Suprapubic skin (tissue), 3 donors: ENCODE data around the gene IL19.

Experiments
- POLR2A ChIP-seq, 2 donors: fragments of 450-650 bp; IDR thresholded peaks; one replicate each; pipeline ENCODE4 v1.6.1; 2017; ENCODE audit warnings: antibody characterized with exemption in 2 of 2, mild to moderate bottlenecking in 2 of 2, moderate library complexity in 2 of 2
- TF ChIP-seq, protein P1 (sequence below), 2 donors: fragments of 200-600 bp in 1 of 2; fragments of 450-650 bp in 1 of 2; sonication (generic) in 1 of 2; IDR thresholded peaks; one replicate each; pipeline ENCODE4 v1.5.1; 2016 to 2019; ENCODE audit warnings: antibody characterized with exemption in 2 of 2, mild to moderate bottlenecking in 1 of 2, moderate library complexity in 1 of 2

DNA sequence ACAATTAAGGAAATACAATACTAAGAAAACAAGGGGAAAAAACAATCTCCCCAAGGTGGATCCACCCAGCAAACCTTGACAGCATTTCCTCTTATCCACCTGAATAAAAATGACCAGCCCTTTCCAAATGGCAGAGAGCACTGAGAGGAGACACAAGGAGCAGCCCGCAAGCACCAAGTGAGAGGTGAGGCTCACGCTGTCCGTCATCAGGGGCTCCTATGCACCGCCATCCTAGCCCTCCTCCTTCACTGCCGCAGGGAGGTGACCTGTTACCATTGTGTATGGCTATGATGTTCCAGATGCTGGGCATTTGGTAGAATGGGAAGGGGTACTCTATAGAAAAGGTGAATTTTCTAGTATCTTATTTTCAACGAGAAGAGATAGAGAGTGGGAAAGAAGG, 63.6 kb downstream of the IL19 start:
- TF ChIP-seq, protein P1, sequence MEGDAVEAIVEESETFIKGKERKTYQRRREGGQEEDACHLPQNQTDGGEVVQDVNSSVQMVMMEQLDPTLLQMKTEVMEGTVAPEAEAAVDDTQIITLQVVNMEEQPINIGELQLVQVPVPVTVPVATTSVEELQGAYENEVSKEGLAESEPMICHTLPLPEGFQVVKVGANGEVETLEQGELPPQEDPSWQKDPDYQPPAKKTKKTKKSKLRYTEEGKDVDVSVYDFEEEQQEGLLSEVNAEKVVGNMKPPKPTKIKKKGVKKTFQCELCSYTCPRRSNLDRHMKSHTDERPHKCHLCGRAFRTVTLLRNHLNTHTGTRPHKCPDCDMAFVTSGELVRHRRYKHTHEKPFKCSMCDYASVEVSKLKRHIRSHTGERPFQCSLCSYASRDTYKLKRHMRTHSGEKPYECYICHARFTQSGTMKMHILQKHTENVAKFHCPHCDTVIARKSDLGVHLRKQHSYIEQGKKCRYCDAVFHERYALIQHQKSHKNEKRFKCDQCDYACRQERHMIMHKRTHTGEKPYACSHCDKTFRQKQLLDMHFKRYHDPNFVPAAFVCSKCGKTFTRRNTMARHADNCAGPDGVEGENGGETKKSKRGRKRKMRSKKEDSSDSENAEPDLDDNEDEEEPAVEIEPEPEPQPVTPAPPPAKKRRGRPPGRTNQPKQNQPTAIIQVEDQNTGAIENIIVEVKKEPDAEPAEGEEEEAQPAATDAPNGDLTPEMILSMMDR (IDR thresholded peaks at IDR 0.05) = no peak
- no peak for TF ChIP-seq POLR2A (IDR thresholded peaks at IDR 0.05)
